Thyroid gland (tissue), 4 donors: ENCODE data around the gene BTBD9.

Experiments used
- POLR2A ChIP-seq, 2 donors: fragments of 450-650 bp; IDR thresholded peaks; one replicate each; pipeline ENCODE4 v1.6.1; 2017; ENCODE audit warnings: antibody characterized with exemption in 2 of 2, mild to moderate bottlenecking in 2 of 2, moderate library complexity in 1 of 2
- TF ChIP-seq, protein P1 (sequence below), 6 experiments: fragments of 200-600 bp in 3 of 6; fragments of 450-650 bp in 3 of 6; sonication (generic) in 3 of 6; IDR thresholded peaks; one replicate each; pipeline ENCODE4 v1.5.1; 2016 to 2019; ENCODE audit warnings: antibody characterized with exemption in 6 of 6, mild to moderate bottlenecking in 2 of 6, inconsistent platforms in 1 of 6, moderate library complexity in 1 of 6

GRCh38 chr6:38191418-38191817, 448.3 kb downstream of the BTBD9 start:
- no peak for TF ChIP-seq POLR2A (IDR thresholded peaks at IDR 0.05)
- TF ChIP-seq, protein P1, sequence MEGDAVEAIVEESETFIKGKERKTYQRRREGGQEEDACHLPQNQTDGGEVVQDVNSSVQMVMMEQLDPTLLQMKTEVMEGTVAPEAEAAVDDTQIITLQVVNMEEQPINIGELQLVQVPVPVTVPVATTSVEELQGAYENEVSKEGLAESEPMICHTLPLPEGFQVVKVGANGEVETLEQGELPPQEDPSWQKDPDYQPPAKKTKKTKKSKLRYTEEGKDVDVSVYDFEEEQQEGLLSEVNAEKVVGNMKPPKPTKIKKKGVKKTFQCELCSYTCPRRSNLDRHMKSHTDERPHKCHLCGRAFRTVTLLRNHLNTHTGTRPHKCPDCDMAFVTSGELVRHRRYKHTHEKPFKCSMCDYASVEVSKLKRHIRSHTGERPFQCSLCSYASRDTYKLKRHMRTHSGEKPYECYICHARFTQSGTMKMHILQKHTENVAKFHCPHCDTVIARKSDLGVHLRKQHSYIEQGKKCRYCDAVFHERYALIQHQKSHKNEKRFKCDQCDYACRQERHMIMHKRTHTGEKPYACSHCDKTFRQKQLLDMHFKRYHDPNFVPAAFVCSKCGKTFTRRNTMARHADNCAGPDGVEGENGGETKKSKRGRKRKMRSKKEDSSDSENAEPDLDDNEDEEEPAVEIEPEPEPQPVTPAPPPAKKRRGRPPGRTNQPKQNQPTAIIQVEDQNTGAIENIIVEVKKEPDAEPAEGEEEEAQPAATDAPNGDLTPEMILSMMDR (IDR thresholded peaks at IDR 0.05): no peak
